Ishikawa (cell line): Measurements from ENCODE around the gene SESTD1.

ENCODE experiments used
- CEBPB ChIP-seq: IDR thresholded peaks from 2 replicates; pipeline ENCODE4 v1.6.1; 2012
- CREB1 ChIP-seq: IDR thresholded peaks from 2 replicates; pipeline ENCODE4 v1.6.1; 2012; ENCODE audit warnings: low read depth
- EGR1 ChIP-seq: IDR thresholded peaks from 2 replicates; pipeline ENCODE4 v1.6.1; 2012
- EP300 ChIP-seq: IDR thresholded peaks from 2 replicates; pipeline ENCODE4 v1.6.1; 2012; ENCODE audit warnings: borderline replicate concordance
- FOXM1 ChIP-seq: IDR thresholded peaks from 2 replicates; pipeline ENCODE4 v1.6.1; 2012; ENCODE audit warnings: low read depth, borderline replicate concordance
- MAX ChIP-seq: IDR thresholded peaks from 2 replicates; pipeline ENCODE4 v1.6.1; 2012
- NFIC ChIP-seq: IDR thresholded peaks from 2 replicates; pipeline ENCODE4 v1.6.1; 2012
- RAD21 ChIP-seq: IDR thresholded peaks from 2 replicates; pipeline ENCODE4 v1.6.1; 2012; ENCODE audit warnings: low read depth
- REST ChIP-seq: IDR thresholded peaks from 2 replicates; pipeline ENCODE4 v1.6.1; 2012; ENCODE audit warnings: low read depth, mild to moderate bottlenecking
- TAF1 ChIP-seq: IDR thresholded peaks from 2 replicates; pipeline ENCODE4 v1.6.1; 2012; ENCODE audit warnings: low read depth, mild to moderate bottlenecking
- TEAD4 ChIP-seq: IDR thresholded peaks from 2 replicates; pipeline ENCODE4 v1.6.1; 2012
- USF1 ChIP-seq: IDR thresholded peaks from 2 replicates; pipeline ENCODE4 v1.6.1; 2012
- YY1 ChIP-seq: IDR thresholded peaks from 2 replicates; pipeline ENCODE4 v1.6.1; 2012; ENCODE audit warnings: low read depth
- ZBTB7A ChIP-seq: IDR thresholded peaks from 2 replicates; pipeline ENCODE4 v1.6.1; 2012; ENCODE audit warnings: low read depth

- TF ChIP-seq TAF1 = no peak
- no peak for TF ChIP-seq MAX
- no peak for TF ChIP-seq YY1
- no peak for TF ChIP-seq ZBTB7A
- no peak for TF ChIP-seq EGR1
- no peak for TF ChIP-seq FOXM1
- no peak for TF ChIP-seq RAD21
- TF ChIP-seq EP300 = no peak
- TF ChIP-seq NFIC = no peak
- TF ChIP-seq CREB1 = no peak
- no peak for TF ChIP-seq TEAD4
- no peak for TF ChIP-seq REST
- TF ChIP-seq USF1 = no peak
- no peak for TF ChIP-seq CEBPB
These were observed 139.2 kb downstream of the SESTD1 start for GRCh38 chr2:179125404-179125803.
